GM18519 (cell line): ENCODE data around the gene APPBP2.
A peak's percentile ranks its signal among the peaks of the same experiment; 100 is the strongest.
"Not testable (repeated sequence)": the region's sequence is repeated elsewhere in the genome, so short reads cannot be mapped to it uniquely, and the experiment has no call there.

Source experiments
- ATAC-seq: cut with Tn5 transposase; IDR thresholded peaks from one replicate; pipeline ENCODE4 v1.9.1; 2021; ENCODE audit warnings: mild to moderate bottlenecking, moderate library complexity; ENCODE audit not compliant: unreplicated experiment, low FRiP score

The APPBP2 gene

GRCh38 chr17:60525685-60526514 lies at the start of gene APPBP2:
Gene APPBP2 (minus strand): TSS chr17:60526242. CDS start chr17:60525931, 311 bp downstream.
- peak; percentile 58 for ATAC-seq

GRCh38 chr17:60573236-60574051 lies 47.4 kb upstream of the APPBP2 start:
- ATAC-seq = no peak

GRCh38 chr17:60565233-60565632 lies 39.2 kb upstream of the APPBP2 start:
- ATAC-seq = no peak

- ATAC-seq = no peak
Measured at GRCh38 chr17:60563743-60564142, 37.7 kb upstream of the APPBP2 start.

- no peak for ATAC-seq
Measured at GRCh38 chr17:60562421-60562820, 36.4 kb upstream of the APPBP2 start.

GRCh38 chr17:60560860-60561257 lies 34.8 kb upstream of the APPBP2 start:
- no peak for ATAC-seq

- ATAC-seq = no peak
Measured at GRCh38 chr17:60559995-60560859, 34.2 kb upstream of the APPBP2 start.

GRCh38 chr17:60559659-60559994 lies 33.6 kb upstream of the APPBP2 start:
- no peak for ATAC-seq

GRCh38 chr17:60557805-60558204 lies 31.8 kb upstream of the APPBP2 start:
- ATAC-seq = no peak

- no peak for ATAC-seq
Measured at GRCh38 chr17:60555786-60556185, 29.7 kb upstream of the APPBP2 start.

- no peak for ATAC-seq
Measured at GRCh38 chr17:60554377-60554788, 28.3 kb upstream of the APPBP2 start.

- ATAC-seq = not testable (repeated sequence)
Measured at GRCh38 chr17:60552255-60552654, 26.2 kb upstream of the APPBP2 start.

- no peak for ATAC-seq
Measured at GRCh38 chr17:60548990-60549389, 22.9 kb upstream of the APPBP2 start.

- ATAC-seq = no peak
Measured at GRCh38 chr17:60545465-60546191, 19.6 kb upstream of the APPBP2 start.

- no peak for ATAC-seq
Measured at GRCh38 chr17:60542071-60542470, 16.0 kb upstream of the APPBP2 start.

GRCh38 chr17:60540460-60540859 lies 14.4 kb upstream of the APPBP2 start:
- no peak for ATAC-seq

- no peak for ATAC-seq
Measured at GRCh38 chr17:60539807-60540206, 13.8 kb upstream of the APPBP2 start.

GRCh38 chr17:60538726-60539125 lies 12.7 kb upstream of the APPBP2 start:
- ATAC-seq = no peak

GRCh38 chr17:60535382-60536279 lies 9.6 kb upstream of the APPBP2 start:
- ATAC-seq = no peak
